Left colon (tissue), 2 donors: Measurements from ENCODE around the gene SEC22A. TPM values are rescaled to one million over a fixed set of nuclear protein-coding genes. Genes with fewer than 3 reads are reported as not detected.

Experiments used
- ATAC-seq: fragments of 200-7000 bp; cut with Tn5 transposase; one replicate; pipeline ENCODE4 v1.9.1; 2020; ENCODE audit warnings: mild to moderate bottlenecking, moderate library complexity
- DNase-seq, 2 donors: peaks; one replicate each; pipeline ENCODE4 v3.0.0-alpha.2; 2020
- intact Hi-C, 2 donors: fragments of 100-400 bp; cut with DNase I in 1 of 2; cut with micrococcal nuclease in 1 of 2; formaldehyde crosslinking; loops; one replicate each; pipeline versions ENCODE4 v1.11.2 to v1.14.0; 2022; cut with DNase I, micrococcal nuclease
- total RNA-seq, 2 donors: library from RNA; stranded (reverse); fragmentation: NEBNext Ultra II Directional; extraction: Animal tissue kit (Norgen Biotek cat#: 25700); gene quantifications; one replicate each; pipeline ENCODE4 v1.2.1, GENCODE V29; 2021
- donor health status: DM: no; HTN: no; CAD: no.
- donor health status: DM: yes; HTN: yes; CAD: no.

SEC22A gene
- total RNA-seq, 2 donors from 2014 or later: 10.4 to 12.3 TPM

DNA sequence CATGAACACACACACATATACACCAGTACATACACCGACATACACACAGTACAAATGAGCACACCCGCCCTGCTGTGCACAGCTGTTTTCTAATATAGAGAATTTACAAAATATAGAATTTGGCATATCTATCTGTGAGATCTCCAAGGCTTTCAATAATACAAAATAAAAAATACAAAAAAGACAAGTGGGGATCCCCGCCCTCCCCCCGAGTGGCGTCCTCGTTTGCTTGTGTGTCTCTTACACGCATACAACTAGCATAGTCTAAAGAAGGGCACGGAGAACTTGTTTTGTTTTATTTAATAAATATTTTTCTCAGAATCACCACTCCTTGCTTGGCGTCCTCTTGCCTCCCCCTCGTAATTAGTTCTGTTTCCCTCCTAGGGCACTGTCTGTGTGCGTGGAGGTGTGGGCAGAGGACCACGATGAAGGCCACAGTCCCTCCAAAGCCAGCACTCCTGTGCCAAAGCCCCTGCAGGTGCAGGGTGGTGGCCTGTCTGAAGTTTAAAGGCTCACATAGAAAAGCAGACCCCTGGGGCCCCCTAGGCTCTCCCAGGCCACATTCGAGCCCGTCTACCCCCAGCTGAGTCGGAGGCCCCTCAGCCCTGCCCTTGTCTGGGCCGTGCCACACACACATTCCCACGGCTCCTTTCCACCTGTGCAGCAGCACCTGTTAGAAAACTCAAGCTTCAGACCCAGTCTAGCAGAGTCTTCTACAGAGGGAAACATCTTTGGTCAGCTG, 82.1 kb downstream of the SEC22A start:
- intact Hi-C loops: no loop called here
- DNase-seq: no peak
- no peak for ATAC-seq

DNA sequence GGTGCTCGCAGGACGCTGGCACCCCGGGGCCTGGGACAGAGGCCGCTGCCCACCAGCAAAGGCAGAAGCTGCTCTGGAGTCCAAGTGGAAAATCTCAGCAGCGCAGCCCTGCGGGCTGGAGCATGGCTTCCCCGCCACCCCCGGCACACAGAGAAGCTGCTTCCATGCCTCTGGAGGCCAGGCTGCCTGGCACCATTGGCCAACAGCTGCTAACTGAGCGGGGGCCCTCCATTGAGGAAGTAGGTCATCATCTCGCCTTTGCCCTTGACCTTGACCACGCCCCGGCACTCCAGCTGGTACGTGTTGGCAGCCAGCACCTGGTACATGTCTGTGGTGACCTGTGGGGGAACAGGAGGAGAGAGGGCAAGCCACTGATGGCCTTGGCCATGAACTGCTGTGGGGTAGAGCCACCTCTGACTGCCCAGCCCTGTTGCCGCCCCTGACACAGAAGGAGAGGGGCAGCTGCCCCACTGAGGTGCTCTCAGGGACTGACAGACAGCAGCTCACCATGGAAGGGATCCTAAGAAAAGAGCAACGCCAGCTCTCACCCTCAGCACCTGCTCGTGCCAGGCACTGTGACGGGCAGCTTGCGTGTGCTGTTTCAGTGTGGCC, 82.8 kb downstream of the SEC22A start:
- no peak for DNase-seq
- intact Hi-C loops: no loop called here
- ATAC-seq: peak; percentile 25

GRCh38 chr3:123285066-123285465, 83.3 kb downstream of the SEC22A start:
- ATAC-seq (no peak), DNase-seq (no peak)
- intact Hi-C loops: no loop called here

DNA sequence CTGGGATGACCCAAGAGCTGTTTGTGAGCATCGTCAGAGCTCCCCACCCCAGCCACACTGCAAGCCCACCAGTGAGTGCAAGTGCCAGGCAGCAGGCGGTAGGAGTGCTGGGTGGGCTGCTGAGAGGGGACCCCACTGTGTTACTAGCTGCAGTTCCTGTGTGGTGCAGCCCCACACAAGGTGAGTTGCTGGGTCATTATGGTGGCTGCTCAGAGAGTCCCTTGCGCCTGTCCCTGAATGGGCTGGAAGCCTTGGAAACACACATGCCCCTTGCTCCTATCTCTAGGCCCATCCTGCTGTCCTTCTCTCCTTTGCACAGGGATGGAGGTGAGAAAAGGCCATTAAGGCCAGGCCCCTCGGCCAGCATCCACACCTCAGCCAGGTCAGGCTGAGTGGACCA, 83.7 kb downstream of the SEC22A start:
- DNase-seq (no peak), ATAC-seq (no peak)
- intact Hi-C loops: no loop called here

GRCh38 chr3:123285931-123286307, 84.2 kb downstream of the SEC22A start:
- DNase-seq (no peak), ATAC-seq (no peak)
- intact Hi-C loops: no loop called here

- intact Hi-C loops: no loop called here
- DNase-seq (peak in 1 of 2 donors; percentile 37), ATAC-seq (peak; percentile 75)
Measured at GRCh38 chr3:123286308-123287023, 84.7 kb downstream of the SEC22A start.

- intact Hi-C loops: no loop called here
Measured at GRCh38 chr3:123287051-123287961, 85.6 kb downstream of the SEC22A start.

GRCh38 chr3:123287962-123288302, 86.2 kb downstream of the SEC22A start:
- no peak for DNase-seq
- intact Hi-C loops: no loop called here
- ATAC-seq: no peak

More at GRCh38 chr3:123287051-123287961, 85.6 kb downstream of the SEC22A start:
- ATAC-seq (no peak), DNase-seq (no peak)

DNA sequence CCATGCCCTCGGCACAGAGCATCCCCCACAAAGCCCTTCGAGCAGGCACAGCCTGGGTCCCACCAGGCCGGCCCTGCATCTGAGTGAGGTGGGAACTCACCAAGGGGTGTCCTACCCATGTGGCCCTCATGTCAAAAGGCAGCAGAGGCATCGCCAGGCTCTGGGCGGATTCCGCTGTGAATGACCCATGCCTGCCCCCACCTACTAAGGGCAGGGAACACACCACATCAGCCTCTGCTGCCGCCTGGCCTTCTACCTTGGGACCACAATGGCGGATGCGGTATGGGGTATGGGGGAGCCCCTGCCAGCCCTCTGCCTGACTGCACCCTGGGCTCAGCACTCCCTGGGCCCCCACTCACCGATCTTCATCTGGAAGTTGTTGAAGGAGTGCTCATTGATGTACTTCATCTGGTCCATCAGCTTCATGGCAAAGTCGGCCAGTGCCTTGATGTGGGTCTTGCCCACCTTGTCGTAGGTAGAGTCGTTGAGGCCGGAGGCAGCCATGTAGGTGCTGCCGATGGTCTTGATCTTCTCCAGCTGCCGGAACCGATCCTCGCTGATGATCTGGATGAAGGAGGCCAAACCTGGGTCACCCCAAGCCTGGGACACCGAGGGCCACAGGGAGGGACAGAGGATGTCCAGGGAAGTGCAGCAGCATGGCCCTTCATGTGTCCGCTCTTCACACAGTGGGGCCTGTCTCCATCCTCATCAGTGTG, 87.8 kb downstream of the SEC22A start:
- no peak for DNase-seq
- ATAC-seq: no peak
- intact Hi-C loops: no loop called here

GRCh38 chr3:123290107-123290930, 88.6 kb downstream of the SEC22A start:
- intact Hi-C loops: no loop called here
- DNase-seq (no peak), ATAC-seq (no peak)

- ATAC-seq: no peak
- DNase-seq: no peak
- intact Hi-C loops: no loop called here
Measured at GRCh38 chr3:123290962-123291361, 89.2 kb downstream of the SEC22A start.

GRCh38 chr3:123291404-123291803, 89.7 kb downstream of the SEC22A start:
- ATAC-seq (no peak), DNase-seq (no peak)
- intact Hi-C loops: no loop called here

- intact Hi-C loops: no loop called here
- no peak for DNase-seq
- no peak for ATAC-seq
Measured at GRCh38 chr3:123292321-123293310, 90.9 kb downstream of the SEC22A start.

DNA sequence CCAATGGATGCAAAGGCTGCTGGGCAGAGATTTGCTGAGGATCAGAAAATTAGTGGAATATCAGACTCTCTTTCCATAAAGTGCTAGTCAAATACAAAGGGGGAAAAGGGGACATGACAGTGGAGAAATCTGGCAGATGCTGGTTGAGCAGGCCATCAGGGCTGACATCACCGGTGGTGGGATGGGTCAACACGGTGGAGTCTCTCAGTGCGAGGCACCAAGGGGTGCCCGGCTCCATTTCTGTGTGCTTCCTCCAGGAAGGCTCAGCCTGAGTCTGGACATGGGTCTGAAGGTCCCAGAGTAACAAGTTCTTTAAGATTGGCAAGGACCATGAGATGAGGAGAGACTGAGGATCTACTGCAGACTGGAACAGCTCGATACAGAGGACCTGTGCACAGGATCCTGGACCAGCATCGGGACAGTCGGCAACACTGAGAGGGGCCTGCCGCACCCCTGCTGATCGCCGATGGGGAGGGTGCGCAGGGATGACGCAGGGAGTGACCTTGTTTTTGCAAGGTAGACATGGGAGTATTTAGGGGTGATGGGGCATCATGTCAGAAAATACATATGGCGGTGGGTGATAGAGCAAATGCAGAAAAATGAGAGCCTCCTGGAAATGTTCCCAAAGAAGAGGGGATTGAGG, 92.7 kb downstream of the SEC22A start:
- ATAC-seq (no peak), DNase-seq (no peak)
- intact Hi-C loops: no loop called here

GRCh38 chr3:123295171-123295900, 93.6 kb downstream of the SEC22A start:
- no peak for ATAC-seq
- intact Hi-C loops: no loop called here
- no peak for DNase-seq

GRCh38 chr3:123295901-123296250, 94.1 kb downstream of the SEC22A start:
- intact Hi-C loops: no loop called here
- ATAC-seq: no peak
- DNase-seq: no peak
